NCI-H510A treated with DMSO at 0.1 percent for 48 hours (cell line): ENCODE data around the gene AIG1.
"Not testable (repeated sequence)": the region's sequence is repeated elsewhere in the genome, so short reads cannot be mapped to it uniquely, and the experiment has no call there.

Experiments used
- DNase-seq: peaks from one replicate; lab custom pipeline; 2025; lab: John Stamatoyannopoulos, UW

Gene AIG1

GRCh38 chr6:143234734-143235133 is 174.0 kb downstream of the AIG1 start:
- DNase-seq = no peak

GRCh38 chr6:143236151-143236798 is 175.6 kb downstream of the AIG1 start:
- DNase-seq = no peak

GRCh38 chr6:143238306-143238705 is 177.6 kb downstream of the AIG1 start:
- no peak for DNase-seq

GRCh38 chr6:143241111-143241510 is 180.4 kb downstream of the AIG1 start:
- DNase-seq = no peak

- DNase-seq = no peak
These were observed 181.2 kb downstream of the AIG1 start for GRCh38 chr6:143241911-143242310.

- no peak for DNase-seq
These were observed 183.1 kb downstream of the AIG1 start for GRCh38 chr6:143243786-143244185.

- no peak for DNase-seq
These were observed 185.0 kb downstream of the AIG1 start for GRCh38 chr6:143245656-143246055.

- DNase-seq = not testable (repeated sequence)
These were observed 185.6 kb downstream of the AIG1 start for GRCh38 chr6:143246166-143246775.

GRCh38 chr6:143247586-143247985 is 186.9 kb downstream of the AIG1 start:
- DNase-seq = no peak

GRCh38 chr6:143248359-143248758 is 187.7 kb downstream of the AIG1 start:
- no peak for DNase-seq

- no peak for DNase-seq
These were observed 190.6 kb downstream of the AIG1 start for GRCh38 chr6:143251288-143251687.

GRCh38 chr6:143252961-143253360 is 192.3 kb downstream of the AIG1 start:
- no peak for DNase-seq

- DNase-seq = no peak
These were observed 192.9 kb downstream of the AIG1 start for GRCh38 chr6:143253586-143253985.

GRCh38 chr6:143258945-143259344 is 198.3 kb downstream of the AIG1 start:
- no peak for DNase-seq

GRCh38 chr6:143260857-143261256 is 200.2 kb downstream of the AIG1 start:
- no peak for DNase-seq

GRCh38 chr6:143261899-143262436 is 201.3 kb downstream of the AIG1 start:
- DNase-seq = no peak

- no peak for DNase-seq
These were observed 202.2 kb downstream of the AIG1 start for GRCh38 chr6:143262859-143263258.

GRCh38 chr6:143264379-143264778 is 203.7 kb downstream of the AIG1 start:
- no peak for DNase-seq

- DNase-seq = no peak
These were observed 204.5 kb downstream of the AIG1 start for GRCh38 chr6:143264986-143265764.

GRCh38 chr6:143267760-143268159 is 207.1 kb downstream of the AIG1 start:
- no peak for DNase-seq

GRCh38 chr6:143268439-143268838 is 207.8 kb downstream of the AIG1 start:
- no peak for DNase-seq

- DNase-seq = no peak
These were observed 209.3 kb downstream of the AIG1 start for GRCh38 chr6:143270026-143270425.

- no peak for DNase-seq
These were observed 210.3 kb downstream of the AIG1 start for GRCh38 chr6:143271024-143271423.
